ENCODE data around the gene RFC3. TPM values are rescaled to one million over a fixed set of nuclear protein-coding genes. Genes with fewer than 3 reads are reported as not detected.

RFC3 gene
- total RNA-seq, 5 donors from 2014 or later (not counting 1 experiment from before 2014, with no cell fraction given), result 5.7 to 8.7 (median 6.1) TPM

DNA sequence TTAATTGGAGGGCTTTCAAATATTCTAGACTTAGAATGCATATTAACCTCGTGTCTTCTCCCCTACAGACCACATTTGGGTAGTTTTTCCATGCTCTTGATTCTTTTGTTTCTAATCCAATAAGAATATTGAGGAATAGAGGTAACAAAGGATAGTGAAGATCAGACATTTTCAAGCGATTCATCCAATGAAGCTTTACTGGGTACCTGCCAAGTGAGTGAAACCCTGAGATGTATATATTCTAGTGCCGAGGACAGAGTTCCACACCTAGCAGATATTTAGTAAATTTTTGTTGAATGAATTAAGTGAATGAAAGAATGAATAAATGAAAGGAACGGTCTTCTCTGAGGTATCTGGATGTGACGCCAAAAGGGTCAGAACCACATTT, 442 bp upstream of the RFC3 start:
- Histone ChIP-seq H3K27ac (ENCODE audit: low read length) (peak overlapping the region; percentile 30), H3K36me3 (ENCODE audit: control insufficient read depth in 2 of 2, extremely low read depth in 1 of 2, insufficient read depth in 1 of 2, low read length in 1 of 2) (no peaks in the 10 kb centered on the region), H3K4me1 (ENCODE audit: control insufficient read depth in 1 of 2, extremely low read depth in 1 of 2, insufficient read depth in 2 of 2, low read length in 2 of 2) (peaks cover 4 to 10% of the 10 kb centered on the region in 2 experiments), H3K4me3 (ENCODE audit: control insufficient read depth in 1 of 2, extremely low read depth in 1 of 2, low read length in 1 of 2) (peak overlapping the region; percentile 77 to 89), H3K27me3 (replicated peaks in 1 of 2; ENCODE audit: control insufficient read depth in 2 of 2, extremely low read depth in 1 of 2, insufficient read depth in 2 of 2, low read length in 1 of 2) (no peaks in the 10 kb centered on the region), H3K9me3 (no peaks in the 10 kb centered on the region)
- DNase-seq (no peak), ATAC-seq (replicated peaks in 1 of 4) (peak in 1 of 4 experiments; percentile 3)
- Mint-ChIP-seq H3K36me3 (peaks cover 10% of the 10 kb centered on the region), H3K9me3 (no peaks in the 10 kb centered on the region), H3K4me3 (peak overlapping the region; percentile 91 to 96 (median 94)), H3K27me3 (peaks cover 0 to 3% of the 10 kb centered on the region in 2 donors), H3K27ac (peak overlapping the region; percentile 86), H3K4me1 (peaks cover 15 to 29% (median 19%) of the 10 kb centered on the region in 3 donors)
- 86% methylated on average over 1 of the region's 5 CpGs for WGBS (ENCODE audit: insufficient coverage)
- POLR2A ChIA-PET, result interaction anchor here in 1 of 2 donors (1.4 kb wide), 1 partner anchor 275 kb away, joined by 9 read pairs; no protein-coding TSS in a partner anchor
- CTCF ChIA-PET, result interaction anchor here in 1 of 2 donors (0.8 to 1.4 kb wide), 4 partner anchors 17 to 275 kb away, joined by 3 to 8 read pairs (median 4); no protein-coding TSS in a partner anchor

DNA sequence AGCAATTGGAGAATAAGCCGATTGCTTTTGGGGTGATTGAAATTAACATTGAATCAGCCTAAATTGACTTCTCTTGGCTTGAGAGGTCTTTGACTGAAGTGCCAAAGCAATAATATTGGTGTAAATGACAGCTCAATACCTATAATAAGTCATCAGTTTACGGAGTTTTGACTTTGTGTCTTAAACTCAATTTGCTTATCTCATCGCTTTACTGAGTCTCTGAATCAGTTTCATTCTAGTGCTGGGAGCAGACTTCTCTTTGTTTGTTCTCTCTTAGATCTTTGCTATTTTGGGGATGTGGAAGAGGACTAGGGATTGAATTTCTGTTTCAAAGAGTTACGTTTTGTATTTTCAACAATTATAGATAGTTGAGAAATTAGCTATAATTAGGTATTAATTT, 7.1 kb downstream of the RFC3 start:
- CTCF ChIA-PET, result interaction anchor here in 1 of 2 donors (0.6 kb wide), 1 partner anchor 1156 kb away, joined by 4 read pairs; no protein-coding TSS in a partner anchor
- no peak for DNase-seq
- no peak for ATAC-seq (replicated peaks in 1 of 4)
- Mint-ChIP-seq H3K4me1 (peaks cover 0 to 2% (median 1%) of the 10 kb centered on the region in 3 donors), H3K9me3 (no peaks in the 10 kb centered on the region), H3K36me3 (peaks cover 52% of the 10 kb centered on the region), H3K27ac (no peak overlapping the region), H3K4me3 (no peak overlapping the region), H3K27me3 (no peaks in the 10 kb centered on the region)
- WGBS (ENCODE audit: insufficient coverage), result no CpG with 5 or more reads among the region's 4 CpGs
- H3K4me1 ChIP-seq (ENCODE audit: control insufficient read depth in 1 of 2, extremely low read depth in 1 of 2, insufficient read depth in 2 of 2, low read length in 2 of 2), result no peaks in the 10 kb centered on the region
- no peak overlapping the region for H3K27ac ChIP-seq (ENCODE audit: low read length)
- H3K36me3 ChIP-seq (ENCODE audit: control insufficient read depth in 2 of 2, extremely low read depth in 1 of 2, insufficient read depth in 1 of 2, low read length in 1 of 2), result peaks cover 0 to 12% of the 10 kb centered on the region in 2 donors
- POLR2A ChIA-PET, result no interaction called here
- no peak overlapping the region for H3K4me3 ChIP-seq (ENCODE audit: control insufficient read depth in 1 of 2, extremely low read depth in 1 of 2, low read length in 1 of 2)
- no peaks in the 10 kb centered on the region for H3K9me3 ChIP-seq
- H3K27me3 ChIP-seq (replicated peaks in 1 of 2; ENCODE audit: control insufficient read depth in 2 of 2, extremely low read depth in 1 of 2, insufficient read depth in 2 of 2, low read length in 1 of 2), result no peaks in the 10 kb centered on the region

- H3K27ac Mint-ChIP-seq, result no peak overlapping the region
- H3K4me1 ChIP-seq (ENCODE audit: control insufficient read depth in 1 of 2, extremely low read depth in 1 of 2, insufficient read depth in 2 of 2, low read length in 2 of 2), result no peaks in the 10 kb centered on the region
- peaks cover 0 to 1% (median 0%) of the 10 kb centered on the region in 3 donors for H3K4me1 Mint-ChIP-seq
- no peaks in the 10 kb centered on the region for H3K9me3 ChIP-seq
- DNase-seq (no peak), ATAC-seq (replicated peaks in 1 of 4) (no peak)
- no peaks in the 10 kb centered on the region for H3K9me3 Mint-ChIP-seq
- H3K27me3 Mint-ChIP-seq, result no peaks in the 10 kb centered on the region
- no peak overlapping the region for H3K4me3 Mint-ChIP-seq
- no peak overlapping the region for H3K27ac ChIP-seq (ENCODE audit: low read length)
- no peaks in the 10 kb centered on the region for H3K27me3 ChIP-seq (replicated peaks in 1 of 2; ENCODE audit: control insufficient read depth in 2 of 2, extremely low read depth in 1 of 2, insufficient read depth in 2 of 2, low read length in 1 of 2)
- no peak overlapping the region for H3K4me3 ChIP-seq (ENCODE audit: control insufficient read depth in 1 of 2, extremely low read depth in 1 of 2, low read length in 1 of 2)
- ChIA-PET POLR2A (no interaction called here), CTCF (interaction anchor here in 1 of 2 donors (0.7 kb wide), 1 partner anchor 390 kb away, joined by 3 read pairs; no protein-coding TSS in a partner anchor)
- H3K36me3 Mint-ChIP-seq, result peaks cover 55% of the 10 kb centered on the region
- WGBS (ENCODE audit: insufficient coverage), result no CpG with 5 or more reads among the region's 2 CpGs
- H3K36me3 ChIP-seq (ENCODE audit: control insufficient read depth in 2 of 2, extremely low read depth in 1 of 2, insufficient read depth in 1 of 2, low read length in 1 of 2), result peaks cover 0 to 24% of the 10 kb centered on the region in 2 donors
Measured at GRCh38 chr13:33827139-33827538, 9.2 kb downstream of the RFC3 start.

GRCh38 chr13:33828431-33829129, 10.6 kb downstream of the RFC3 start:
- no peaks in the 10 kb centered on the region for H3K27me3 ChIP-seq (replicated peaks in 1 of 2; ENCODE audit: control insufficient read depth in 2 of 2, extremely low read depth in 1 of 2, insufficient read depth in 2 of 2, low read length in 1 of 2)
- H3K4me1 ChIP-seq (ENCODE audit: control insufficient read depth in 1 of 2, extremely low read depth in 1 of 2, insufficient read depth in 2 of 2, low read length in 2 of 2), result no peaks in the 10 kb centered on the region
- peaks cover 55% of the 10 kb centered on the region for H3K36me3 Mint-ChIP-seq
- no peaks in the 10 kb centered on the region for H3K4me1 Mint-ChIP-seq
- H3K4me3 Mint-ChIP-seq, result no peak overlapping the region
- ChIA-PET CTCF (no interaction called here), POLR2A (no interaction called here)
- peaks cover 0 to 32% of the 10 kb centered on the region in 2 donors for H3K36me3 ChIP-seq (ENCODE audit: control insufficient read depth in 2 of 2, extremely low read depth in 1 of 2, insufficient read depth in 1 of 2, low read length in 1 of 2)
- 100% methylated on average over 2 of the region's 7 CpGs for WGBS (ENCODE audit: insufficient coverage)
- ATAC-seq (replicated peaks in 1 of 4) (no peak), DNase-seq (no peak)
- H3K27ac ChIP-seq (ENCODE audit: low read length), result no peak overlapping the region
- H3K27me3 Mint-ChIP-seq, result no peaks in the 10 kb centered on the region
- no peak overlapping the region for H3K27ac Mint-ChIP-seq
- no peaks in the 10 kb centered on the region for H3K9me3 ChIP-seq
- no peak overlapping the region for H3K4me3 ChIP-seq (ENCODE audit: control insufficient read depth in 1 of 2, extremely low read depth in 1 of 2, low read length in 1 of 2)
- H3K9me3 Mint-ChIP-seq, result no peaks in the 10 kb centered on the region

- Mint-ChIP-seq H3K9me3 (no peaks in the 10 kb centered on the region), H3K4me1 (no peaks in the 10 kb centered on the region), H3K36me3 (peaks cover 50% of the 10 kb centered on the region), H3K27ac (no peak overlapping the region), H3K4me3 (no peak overlapping the region), H3K27me3 (no peaks in the 10 kb centered on the region)
- Histone ChIP-seq H3K9me3 (no peaks in the 10 kb centered on the region), H3K36me3 (ENCODE audit: control insufficient read depth in 2 of 2, extremely low read depth in 1 of 2, insufficient read depth in 1 of 2, low read length in 1 of 2) (peaks cover 0 to 31% of the 10 kb centered on the region in 2 donors), H3K4me1 (ENCODE audit: control insufficient read depth in 1 of 2, extremely low read depth in 1 of 2, insufficient read depth in 2 of 2, low read length in 2 of 2) (no peaks in the 10 kb centered on the region), H3K27me3 (replicated peaks in 1 of 2; ENCODE audit: control insufficient read depth in 2 of 2, extremely low read depth in 1 of 2, insufficient read depth in 2 of 2, low read length in 1 of 2) (no peaks in the 10 kb centered on the region), H3K4me3 (ENCODE audit: control insufficient read depth in 1 of 2, extremely low read depth in 1 of 2, low read length in 1 of 2) (no peak overlapping the region), H3K27ac (ENCODE audit: low read length) (no peak overlapping the region)
- ChIA-PET CTCF (interaction anchor here in 1 of 2 donors (0.5 kb wide), 1 partner anchor 47 kb away, joined by 3 read pairs; no protein-coding TSS in a partner anchor), POLR2A (no interaction called here)
- 100% methylated on average over 1 of the region's 4 CpGs for WGBS (ENCODE audit: insufficient coverage)
- no peak for DNase-seq
- ATAC-seq (replicated peaks in 1 of 4), result no peak
Measured at GRCh38 chr13:33832872-33833271, 14.9 kb downstream of the RFC3 start.

- Mint-ChIP-seq H3K27ac (no peak overlapping the region), H3K9me3 (no peaks in the 10 kb centered on the region), H3K4me1 (no peaks in the 10 kb centered on the region), H3K4me3 (no peak overlapping the region), H3K27me3 (no peaks in the 10 kb centered on the region), H3K36me3 (peaks cover 34% of the 10 kb centered on the region)
- no CpG with 5 or more reads among the region's 4 CpGs for WGBS (ENCODE audit: insufficient coverage)
- no peak overlapping the region for H3K27ac ChIP-seq (ENCODE audit: low read length)
- DNase-seq (no peak), ATAC-seq (replicated peaks in 1 of 4) (no peak)
- H3K36me3 ChIP-seq (ENCODE audit: control insufficient read depth in 2 of 2, extremely low read depth in 1 of 2, insufficient read depth in 1 of 2, low read length in 1 of 2), result peaks cover 0 to 6% of the 10 kb centered on the region in 2 donors
- ChIA-PET CTCF (no interaction called here), POLR2A (no interaction called here)
- no peaks in the 10 kb centered on the region for H3K9me3 ChIP-seq
- H3K4me1 ChIP-seq (ENCODE audit: control insufficient read depth in 1 of 2, extremely low read depth in 1 of 2, insufficient read depth in 2 of 2, low read length in 2 of 2), result no peaks in the 10 kb centered on the region
- no peaks in the 10 kb centered on the region for H3K27me3 ChIP-seq (replicated peaks in 1 of 2; ENCODE audit: control insufficient read depth in 2 of 2, extremely low read depth in 1 of 2, insufficient read depth in 2 of 2, low read length in 1 of 2)
- no peak overlapping the region for H3K4me3 ChIP-seq (ENCODE audit: control insufficient read depth in 1 of 2, extremely low read depth in 1 of 2, low read length in 1 of 2)
Measured at GRCh38 chr13:33838647-33839046, 20.7 kb downstream of the RFC3 start.

Measured in T-cell (primary cell).